ENCODE measurements around the gene VPS33B.

The VPS33B gene

GRCh38 chr15:90979582-90979981 is 42.8 kb downstream of the VPS33B start:
- DNase-seq (ENCODE audit: low read depth in 2 of 2): no peak

DNA sequence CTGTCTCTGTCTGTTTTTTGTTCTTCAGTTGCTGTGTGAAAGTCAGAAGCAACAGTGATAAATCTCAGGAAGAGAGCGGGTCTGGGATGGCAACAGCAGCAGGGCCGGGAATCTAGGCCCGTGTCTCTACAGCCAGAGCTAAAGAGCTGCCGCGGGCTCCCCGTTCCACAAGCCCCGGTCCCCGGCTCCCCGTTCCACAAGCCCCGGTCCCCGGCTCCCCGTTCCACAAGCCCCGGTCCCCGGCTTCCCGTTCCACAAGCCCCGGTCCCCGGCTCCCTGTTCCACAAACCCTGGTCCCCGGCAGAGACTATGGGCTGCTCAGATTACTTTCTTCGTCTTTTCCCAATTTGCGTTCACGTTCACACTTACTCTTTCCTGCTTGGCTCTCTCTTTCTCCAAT is 48.2 kb downstream of the VPS33B start:
- no peak for DNase-seq (ENCODE audit: low read depth in 2 of 2)

DNA sequence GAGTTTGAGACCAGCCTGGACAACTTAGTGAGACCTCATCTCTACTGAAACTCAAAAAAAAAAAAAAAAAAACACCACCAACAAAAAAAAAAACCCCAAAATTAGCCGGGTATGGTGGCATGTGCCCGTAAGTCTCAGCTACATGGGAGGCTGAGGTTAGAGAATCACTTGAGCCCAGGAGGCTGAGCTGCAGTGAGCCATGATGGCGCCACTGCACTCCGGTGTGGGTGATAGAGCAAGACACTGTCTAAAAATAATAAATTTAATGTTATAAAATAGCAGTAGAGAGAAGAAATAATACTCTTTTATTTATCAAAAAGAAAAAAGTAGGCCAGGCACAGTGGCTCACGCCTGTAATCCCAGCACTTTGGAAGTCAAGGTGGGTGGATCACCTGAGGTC is 50.3 kb downstream of the VPS33B start:
- no peak for DNase-seq (ENCODE audit: low read depth in 2 of 2)

GRCh38 chr15:90970274-90970673 is 52.1 kb downstream of the VPS33B start:
- DNase-seq (ENCODE audit: low read depth in 2 of 2): no peak

GRCh38 chr15:90968434-90968833 is 54.0 kb downstream of the VPS33B start:
- DNase-seq (ENCODE audit: low read depth in 2 of 2): no peak

DNA sequence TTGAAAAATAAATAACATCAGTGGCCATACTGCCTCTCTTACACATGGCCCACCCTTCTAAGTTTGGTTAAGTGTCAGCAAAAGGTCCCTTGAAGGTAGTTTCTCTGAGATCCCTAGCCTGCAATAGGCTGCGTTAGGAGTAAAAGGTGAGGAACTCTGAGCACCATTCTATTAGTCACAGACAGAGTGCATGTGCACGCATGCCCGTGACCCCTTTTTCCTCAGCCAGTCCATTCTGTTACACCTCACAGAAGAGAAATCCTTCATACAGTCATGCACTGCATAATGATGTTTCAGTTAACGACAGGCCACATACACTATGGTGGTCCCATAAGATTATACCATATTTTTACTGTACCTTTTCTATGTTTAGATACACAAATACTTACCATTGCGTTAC is 55.2 kb downstream of the VPS33B start:
- no peak for DNase-seq (ENCODE audit: low read depth in 2 of 2)

- DNase-seq (ENCODE audit: low read depth in 2 of 2): no peak
Observed at GRCh38 chr15:90966262-90966661, 56.1 kb downstream of the VPS33B start.

DNA sequence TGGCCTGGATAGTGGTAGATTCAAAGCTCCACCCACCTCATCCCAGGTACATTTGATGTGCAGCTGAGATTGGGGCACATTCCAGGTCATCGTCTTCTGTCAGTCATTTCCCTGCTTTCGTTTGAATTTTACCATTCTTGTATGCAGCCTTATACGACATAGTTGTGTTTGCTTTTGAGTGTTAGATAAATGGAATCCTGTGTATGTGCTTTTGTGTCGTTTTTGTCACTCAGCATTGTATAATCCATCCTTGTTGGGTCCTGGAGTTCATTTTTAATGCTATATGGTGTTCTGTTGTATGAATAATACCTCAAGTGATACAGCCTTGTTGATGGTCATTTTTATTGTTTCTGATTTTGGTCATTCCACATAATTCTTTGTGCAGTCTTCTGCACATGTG is 60.4 kb downstream of the VPS33B start:
- DNase-seq (ENCODE audit: low read depth in 2 of 2): no peak

DNA sequence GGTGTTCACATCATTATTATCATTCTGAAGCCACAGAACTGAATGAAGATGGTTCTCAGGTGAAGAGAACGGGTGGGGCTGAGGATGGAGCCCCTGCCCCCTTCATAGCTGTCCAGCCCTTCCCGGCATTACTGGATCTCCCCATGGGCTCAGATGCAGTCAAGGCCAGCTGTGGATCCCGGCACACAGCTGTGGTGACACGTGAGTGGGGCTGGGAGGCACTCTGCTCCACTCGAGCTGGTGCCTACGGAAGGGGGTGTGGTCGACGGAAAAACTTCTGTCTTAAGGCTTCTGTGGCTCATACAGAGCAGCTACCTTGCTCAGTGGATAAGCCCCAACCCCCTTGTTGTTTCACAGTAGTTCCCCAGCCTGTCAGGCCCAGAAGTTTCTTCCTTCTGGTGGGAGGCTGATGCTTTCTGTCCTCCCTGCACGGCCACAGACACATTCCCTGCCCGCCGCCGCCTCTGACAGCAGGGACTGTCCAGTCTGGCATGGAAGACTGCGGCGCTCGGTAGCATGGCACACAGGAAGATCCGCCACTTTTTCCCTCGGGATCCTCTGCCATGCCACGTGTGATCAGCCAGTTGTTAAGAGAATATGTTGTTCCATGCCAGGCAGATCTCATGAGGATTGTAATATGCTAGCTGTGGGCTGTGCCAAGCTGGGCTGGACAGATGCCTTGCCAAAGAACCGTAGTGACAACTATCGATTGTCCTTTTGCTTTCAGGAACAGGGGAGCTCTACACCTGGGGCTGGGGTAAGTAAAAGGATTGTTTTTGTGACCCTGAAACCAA is 61.9 kb downstream of the VPS33B start:
- DNase-seq (ENCODE audit: low read depth in 2 of 2): no peak

- no peak for DNase-seq (ENCODE audit: low read depth in 2 of 2)
Observed at GRCh38 chr15:90959894-90960293, 62.5 kb downstream of the VPS33B start.

GRCh38 chr15:90959028-90959595 is 63.3 kb downstream of the VPS33B start:
- no peak for DNase-seq (ENCODE audit: low read depth in 2 of 2)

DNA sequence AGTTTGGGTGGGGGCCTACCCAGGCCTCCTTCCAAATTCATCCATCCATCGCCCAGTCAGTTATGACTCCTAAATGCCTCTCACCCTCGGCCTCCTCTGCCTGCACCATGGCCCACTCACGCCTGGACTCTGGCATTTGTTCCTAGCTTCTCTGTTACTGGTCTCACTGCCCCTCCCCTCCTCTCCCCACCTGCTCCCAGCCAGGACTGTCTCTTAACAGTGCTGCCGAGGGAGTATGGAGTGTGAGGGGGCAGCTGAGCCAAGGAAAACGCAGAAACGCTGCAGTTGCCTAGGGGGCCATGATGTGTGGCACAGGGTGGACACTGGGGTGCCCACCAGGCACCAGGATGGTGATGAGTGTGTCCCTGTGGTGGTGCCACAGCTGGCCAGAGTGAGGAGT is 64.6 kb downstream of the VPS33B start:
- DNase-seq (ENCODE audit: low read depth in 2 of 2): no peak

DNA sequence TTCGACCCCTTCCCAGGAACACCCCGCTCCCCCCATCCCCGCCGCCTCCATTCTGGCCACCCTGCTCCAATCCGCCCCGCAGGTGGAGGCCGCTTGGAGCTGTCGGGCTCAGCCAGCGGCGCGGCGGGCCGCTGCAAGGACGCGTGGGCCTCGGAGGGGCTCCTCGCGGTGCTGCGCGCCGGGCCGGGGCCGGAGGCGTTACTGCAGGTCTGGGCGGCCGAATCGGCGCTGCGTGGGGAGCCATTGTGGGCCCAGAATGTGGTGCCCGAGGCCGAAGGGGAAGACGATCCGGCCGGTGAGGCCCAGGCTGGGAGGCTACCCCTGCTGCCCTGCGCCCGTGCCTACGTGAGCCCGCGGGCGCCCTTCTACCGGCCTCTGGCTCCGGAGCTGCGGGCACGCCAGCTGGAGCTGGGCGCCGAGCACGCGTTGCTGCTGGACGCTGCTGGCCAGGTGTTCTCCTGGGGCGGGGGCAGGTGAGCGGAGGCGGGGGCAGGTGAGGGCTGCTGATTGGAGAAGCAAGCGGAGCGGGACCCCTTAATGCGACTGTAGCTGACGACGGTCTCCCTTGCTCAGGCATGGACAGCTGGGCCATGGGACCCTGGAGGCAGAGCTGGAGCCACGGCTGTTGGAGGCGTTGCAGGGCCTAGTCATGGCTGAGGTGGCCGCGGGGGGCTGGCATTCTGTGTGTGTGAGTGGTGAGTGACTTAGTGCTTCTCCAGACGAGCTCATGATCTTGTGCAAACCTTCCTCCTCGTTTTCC is 65.2 kb downstream of the VPS33B start:
- no peak for DNase-seq (ENCODE audit: low read depth in 2 of 2)

DNA sequence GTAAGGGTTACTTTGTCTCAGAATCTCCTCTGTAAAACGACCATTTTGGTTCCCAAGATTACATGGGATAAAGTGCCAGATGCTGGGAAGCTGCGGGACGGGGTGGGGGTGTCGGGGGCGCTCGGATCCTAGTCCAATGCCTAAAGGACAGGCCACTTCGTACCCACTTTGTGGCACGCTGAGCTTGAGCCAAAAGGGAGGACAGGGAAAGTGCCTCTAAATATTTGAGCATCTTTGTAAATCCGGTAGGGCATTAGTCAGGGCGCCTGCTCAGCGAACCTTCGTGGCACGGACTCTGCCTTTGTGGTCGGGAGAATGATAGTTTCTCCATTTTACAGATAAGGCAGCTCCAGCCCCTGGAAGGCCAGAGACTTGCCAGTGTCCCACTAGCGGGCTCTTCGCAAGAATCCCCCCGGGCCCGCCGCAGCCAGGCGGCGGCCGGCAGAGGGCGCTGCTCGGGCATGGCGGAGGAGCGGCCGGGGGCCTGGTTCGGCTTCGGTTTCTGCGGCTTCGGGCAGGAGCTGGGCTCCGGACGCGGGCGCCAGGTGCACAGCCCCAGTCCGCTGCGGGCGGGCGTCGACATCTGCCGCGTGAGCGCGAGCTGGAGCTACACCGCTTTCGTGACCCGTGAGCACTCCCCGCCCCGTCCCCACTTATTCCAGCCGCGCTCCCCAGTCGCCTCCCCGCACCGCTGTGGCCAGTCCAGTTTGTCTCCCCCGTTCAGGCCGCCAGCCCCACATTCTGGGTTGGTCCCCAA is 65.9 kb downstream of the VPS33B start:
- peak; percentile 60 to 61 for DNase-seq (ENCODE audit: low read depth in 2 of 2)

GRCh38 chr15:90955624-90956273 is 66.6 kb downstream of the VPS33B start:
- no peak for DNase-seq (ENCODE audit: low read depth in 2 of 2)

GRCh38 chr15:90954712-90955623 is 67.4 kb downstream of the VPS33B start, which contains the start of gene RCCD1:
TSS of gene RCCD1 (plus strand) at chr15:90954884. CDS start at chr15:90956735, 1,851 bp downstream.
- DNase-seq (ENCODE audit: low read depth in 2 of 2): peak; percentile 81 to 90

DNA sequence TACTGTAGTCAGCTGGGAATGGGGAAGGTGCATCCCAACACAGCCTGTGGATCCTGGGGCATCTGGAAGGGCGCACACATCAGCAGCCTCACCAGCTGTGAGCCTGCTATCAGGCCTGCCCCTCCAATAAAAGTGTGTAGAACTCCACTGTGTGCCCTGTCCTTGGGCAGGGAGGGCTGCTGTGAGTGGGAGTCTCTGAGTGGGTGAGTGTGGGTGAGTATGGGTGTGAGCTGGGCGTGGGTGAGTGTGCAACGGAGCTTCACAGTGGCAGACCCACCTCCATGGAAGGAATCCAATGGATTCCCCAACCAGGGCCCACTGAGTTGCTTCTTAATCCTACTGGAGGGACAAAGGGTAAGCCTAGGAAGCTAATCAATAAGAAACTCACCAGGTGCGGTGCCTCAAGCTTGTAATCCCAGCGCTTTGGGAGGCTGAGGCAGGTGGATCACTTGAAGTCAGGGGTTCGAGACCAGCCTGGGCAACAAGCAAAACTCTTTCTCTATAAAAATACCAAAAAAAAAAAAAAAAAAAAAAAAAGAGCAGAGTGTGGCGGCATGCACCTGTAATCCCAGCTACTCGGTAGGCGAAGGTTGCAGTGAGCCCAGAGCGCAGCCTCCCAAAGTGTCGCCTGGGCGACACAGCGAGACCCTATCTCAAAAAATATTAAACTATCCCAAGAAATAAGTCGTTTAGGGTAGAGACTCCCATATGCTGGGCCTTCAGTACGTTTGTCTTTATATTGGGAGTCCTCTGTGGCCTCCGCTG is 68.3 kb downstream of the VPS33B start:
- no peak for DNase-seq (ENCODE audit: low read depth in 2 of 2)

DNA sequence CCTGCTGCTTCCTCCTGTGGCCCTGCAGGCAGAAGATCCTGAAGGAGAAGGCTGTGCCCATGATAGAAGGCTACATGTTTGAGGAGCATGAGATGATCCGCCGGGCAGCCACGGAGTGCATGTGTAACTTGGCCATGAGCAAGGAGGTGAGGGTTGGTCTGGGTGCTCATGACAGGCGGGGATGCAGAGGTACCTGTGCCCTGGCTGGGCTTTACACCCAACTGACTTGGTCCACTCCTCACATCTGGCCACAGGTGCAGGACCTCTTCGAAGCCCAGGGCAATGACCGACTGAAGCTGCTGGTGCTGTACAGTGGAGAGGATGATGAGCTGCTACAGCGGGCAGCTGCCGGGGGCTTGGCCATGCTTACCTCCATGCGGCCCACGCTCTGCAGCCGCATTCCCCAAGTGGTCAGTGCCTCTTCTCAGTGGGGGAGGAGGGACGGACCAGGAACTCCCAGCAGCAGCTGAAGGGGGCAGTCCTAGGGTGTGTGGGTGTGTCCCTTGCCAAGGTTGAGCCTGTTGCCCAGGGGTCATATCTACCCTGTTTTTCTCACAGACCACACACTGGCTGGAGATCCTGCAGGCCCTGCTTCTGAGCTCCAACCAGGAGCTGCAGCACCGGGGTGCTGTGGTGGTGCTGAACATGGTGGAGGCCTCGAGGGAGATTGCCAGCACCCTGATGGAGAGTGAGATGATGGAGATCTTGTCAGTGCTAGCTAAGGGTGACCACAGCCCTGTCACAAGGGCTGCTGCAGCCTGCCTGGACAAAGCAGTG is 69.3 kb downstream of the VPS33B start:
- DNase-seq (ENCODE audit: low read depth in 2 of 2): no peak

GRCh38 chr15:90950676-90951075 is 71.7 kb downstream of the VPS33B start:
- DNase-seq (ENCODE audit: low read depth in 2 of 2): no peak
